Progenitor cell of endocrine pancreas (in vitro differentiated cells): ENCODE results near the gene PRR16. TPM values are rescaled to one million over a fixed set of nuclear protein-coding genes. Genes with fewer than 3 reads are reported as not detected.
"Not testable (repeated sequence)": the region's sequence is repeated elsewhere in the genome, so short reads cannot be mapped to it uniquely, and the experiment has no call there.

ENCODE experiments used
- DNase-seq: peaks from one replicate; pipeline ENCODE4 v3.0.0; 2021; ENCODE audit warnings: low spot score; ENCODE audit not compliant: unreplicated experiment
- H3K27ac Mint-ChIP-seq: 2 replicates; pipeline ENCODE4 v1.8.0; 2021; ENCODE audit warnings: mild to moderate bottlenecking, moderate library complexity, mixed read lengths
- H3K27me3 Mint-ChIP-seq: 2 replicates; pipeline ENCODE4 v1.8.0; 2021; ENCODE audit warnings: mixed read lengths
- H3K36me3 Mint-ChIP-seq: 2 replicates; pipeline ENCODE4 v1.8.0; 2022; ENCODE audit warnings: mixed read lengths; ENCODE audit not compliant: insufficient read depth
- H3K4me1 Mint-ChIP-seq: 2 replicates; pipeline ENCODE4 v1.8.0; 2021; ENCODE audit warnings: low read depth, mixed read lengths
- H3K4me3 Mint-ChIP-seq: 2 replicates; pipeline ENCODE4 v1.8.0; 2021; ENCODE audit warnings: low read depth, mild to moderate bottlenecking, moderate library complexity, mixed read lengths
- H3K9me3 Mint-ChIP-seq: 2 replicates; pipeline ENCODE4 v1.8.0; 2021; ENCODE audit warnings: low read depth, mixed read lengths
- total RNA-seq: library from RNA; stranded (reverse); gene quantifications from 2 replicates; pipeline ENCODE4 v1.2.1, GENCODE V29; 2021
- TF ChIP-seq, protein P1 (sequence below): fragments of 200-600 bp; sonication (generic); IDR thresholded peaks from one replicate; pipeline ENCODE4 v1.5.0; 2021; ENCODE audit warnings: antibody characterized with exemption, mild to moderate bottlenecking; ENCODE audit not compliant: unreplicated experiment

The PRR16 gene
- total RNA-seq, 1 donor from 2014 or later = not detected

GRCh38 chr5:120690621-120691407 is 226.7 kb downstream of the PRR16 start:
- H3K9me3 Mint-ChIP-seq = no peaks in the 10 kb centered on the region

DNA sequence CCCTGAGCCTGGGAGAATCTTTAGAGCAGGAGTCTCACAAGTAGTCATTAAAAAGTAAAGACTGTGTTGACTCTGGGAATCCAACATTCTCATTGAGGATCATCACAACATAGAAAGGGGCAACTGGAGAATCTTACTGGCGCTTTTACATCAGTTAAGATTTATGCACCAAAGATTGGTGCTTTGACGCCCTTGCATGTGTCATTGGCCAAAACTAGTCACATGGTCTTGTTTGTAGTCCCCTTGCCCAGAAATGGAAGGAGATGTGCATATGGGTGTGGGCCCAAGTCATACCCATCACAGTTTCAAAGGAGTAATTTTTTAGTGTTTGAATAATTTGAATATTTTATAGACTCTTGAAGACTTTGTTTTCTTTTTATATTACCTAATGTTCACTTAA is 228.2 kb downstream of the PRR16 start:
- DNase-seq = no peak
- TF ChIP-seq, protein P1, sequence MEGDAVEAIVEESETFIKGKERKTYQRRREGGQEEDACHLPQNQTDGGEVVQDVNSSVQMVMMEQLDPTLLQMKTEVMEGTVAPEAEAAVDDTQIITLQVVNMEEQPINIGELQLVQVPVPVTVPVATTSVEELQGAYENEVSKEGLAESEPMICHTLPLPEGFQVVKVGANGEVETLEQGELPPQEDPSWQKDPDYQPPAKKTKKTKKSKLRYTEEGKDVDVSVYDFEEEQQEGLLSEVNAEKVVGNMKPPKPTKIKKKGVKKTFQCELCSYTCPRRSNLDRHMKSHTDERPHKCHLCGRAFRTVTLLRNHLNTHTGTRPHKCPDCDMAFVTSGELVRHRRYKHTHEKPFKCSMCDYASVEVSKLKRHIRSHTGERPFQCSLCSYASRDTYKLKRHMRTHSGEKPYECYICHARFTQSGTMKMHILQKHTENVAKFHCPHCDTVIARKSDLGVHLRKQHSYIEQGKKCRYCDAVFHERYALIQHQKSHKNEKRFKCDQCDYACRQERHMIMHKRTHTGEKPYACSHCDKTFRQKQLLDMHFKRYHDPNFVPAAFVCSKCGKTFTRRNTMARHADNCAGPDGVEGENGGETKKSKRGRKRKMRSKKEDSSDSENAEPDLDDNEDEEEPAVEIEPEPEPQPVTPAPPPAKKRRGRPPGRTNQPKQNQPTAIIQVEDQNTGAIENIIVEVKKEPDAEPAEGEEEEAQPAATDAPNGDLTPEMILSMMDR = no peak
- no peak overlapping the region for H3K4me3 Mint-ChIP-seq
- H3K4me1 Mint-ChIP-seq = no peaks in the 10 kb centered on the region
- no peaks in the 10 kb centered on the region for H3K36me3 Mint-ChIP-seq
- no peak overlapping the region for H3K27ac Mint-ChIP-seq
- no peaks in the 10 kb centered on the region for H3K9me3 Mint-ChIP-seq
- peaks cover under 1% of the 10 kb centered on the region for H3K27me3 Mint-ChIP-seq

More at GRCh38 chr5:120690621-120691407, 226.7 kb downstream of the PRR16 start:
- DNase-seq = no peak
- no peaks in the 10 kb centered on the region for H3K4me1 Mint-ChIP-seq
- H3K27ac Mint-ChIP-seq = no peak overlapping the region
- no peaks in the 10 kb centered on the region for H3K27me3 Mint-ChIP-seq
- H3K36me3 Mint-ChIP-seq = no peaks in the 10 kb centered on the region
- no peak overlapping the region for H3K4me3 Mint-ChIP-seq
- TF ChIP-seq, protein P1 = no peak

DNA sequence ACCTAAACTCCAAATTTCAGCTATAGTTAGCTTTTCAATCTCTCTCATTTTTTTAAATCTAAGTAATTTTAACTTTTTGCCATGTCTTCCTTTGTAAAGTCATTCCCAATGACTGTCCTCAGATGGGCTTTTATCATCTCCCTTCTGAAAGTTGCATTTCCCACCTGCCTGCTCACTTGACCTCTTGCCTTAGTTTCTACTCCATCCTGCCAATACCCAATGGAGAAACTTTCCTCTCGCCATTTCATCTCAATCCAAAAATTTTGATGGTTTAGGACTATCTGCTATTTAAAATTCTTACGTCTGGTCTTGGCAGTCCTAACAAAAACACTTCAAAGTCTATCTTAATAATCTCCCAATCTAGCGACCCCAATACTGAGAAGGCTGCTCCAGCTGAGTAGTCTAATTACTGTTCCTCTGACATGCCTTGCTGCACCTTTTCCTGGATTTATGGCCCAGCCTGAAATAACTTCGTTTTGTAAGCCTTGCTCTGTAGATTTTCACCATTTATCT is 231.3 kb downstream of the PRR16 start:
- DNase-seq = no peak
- Mint-ChIP-seq H3K27ac (no peak overlapping the region), H3K4me1 (no peaks in the 10 kb centered on the region), H3K4me3 (no peak overlapping the region), H3K27me3 (peaks cover 24% of the 10 kb centered on the region), H3K9me3 (peaks cover 3% of the 10 kb centered on the region), H3K36me3 (no peaks in the 10 kb centered on the region)
- TF ChIP-seq, protein P1 = no peak

DNA sequence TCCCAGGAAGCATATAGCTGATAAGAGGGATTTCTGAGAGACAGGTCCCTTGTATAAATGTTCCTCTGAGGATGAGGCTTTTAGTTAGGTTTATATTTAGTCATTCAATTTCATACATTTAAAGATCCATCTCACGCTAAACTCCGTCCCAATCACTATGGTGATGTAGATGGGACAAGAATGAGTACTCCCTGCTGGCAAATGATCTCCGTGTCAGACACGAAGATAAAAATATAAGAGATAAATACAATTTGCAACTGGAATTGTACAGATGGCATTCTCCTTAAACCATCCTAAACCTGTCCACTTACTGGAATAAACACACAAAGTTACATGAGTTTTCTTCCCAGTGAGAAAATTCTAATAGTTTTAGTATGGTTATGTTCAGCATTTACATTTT is 233.0 kb downstream of the PRR16 start:
- TF ChIP-seq, protein P1 = no peak
- H3K36me3 Mint-ChIP-seq = no peaks in the 10 kb centered on the region
- H3K27me3 Mint-ChIP-seq = peaks cover 40% of the 10 kb centered on the region
- H3K4me3 Mint-ChIP-seq = no peak overlapping the region
- no peak overlapping the region for H3K27ac Mint-ChIP-seq
- no peaks in the 10 kb centered on the region for H3K4me1 Mint-ChIP-seq
- H3K9me3 Mint-ChIP-seq = peaks cover 3% of the 10 kb centered on the region
- no peak for DNase-seq

GRCh38 chr5:120697670-120698327 is 233.7 kb downstream of the PRR16 start:
- H3K4me3 Mint-ChIP-seq, DNase-seq, H3K27ac Mint-ChIP-seq, H3K4me1 Mint-ChIP-seq, H3K9me3 Mint-ChIP-seq, H3K36me3 Mint-ChIP-seq: not testable (repeated sequence)
- H3K27me3 Mint-ChIP-seq = peaks cover 46% of the 10 kb centered on the region

GRCh38 chr5:120700653-120701052 is 236.6 kb downstream of the PRR16 start:
- H3K27me3 Mint-ChIP-seq = peaks cover 61% of the 10 kb centered on the region
- not testable (repeated sequence) for H3K9me3 Mint-ChIP-seq, H3K4me1 Mint-ChIP-seq, H3K4me3 Mint-ChIP-seq, DNase-seq, H3K36me3 Mint-ChIP-seq, H3K27ac Mint-ChIP-seq

DNA sequence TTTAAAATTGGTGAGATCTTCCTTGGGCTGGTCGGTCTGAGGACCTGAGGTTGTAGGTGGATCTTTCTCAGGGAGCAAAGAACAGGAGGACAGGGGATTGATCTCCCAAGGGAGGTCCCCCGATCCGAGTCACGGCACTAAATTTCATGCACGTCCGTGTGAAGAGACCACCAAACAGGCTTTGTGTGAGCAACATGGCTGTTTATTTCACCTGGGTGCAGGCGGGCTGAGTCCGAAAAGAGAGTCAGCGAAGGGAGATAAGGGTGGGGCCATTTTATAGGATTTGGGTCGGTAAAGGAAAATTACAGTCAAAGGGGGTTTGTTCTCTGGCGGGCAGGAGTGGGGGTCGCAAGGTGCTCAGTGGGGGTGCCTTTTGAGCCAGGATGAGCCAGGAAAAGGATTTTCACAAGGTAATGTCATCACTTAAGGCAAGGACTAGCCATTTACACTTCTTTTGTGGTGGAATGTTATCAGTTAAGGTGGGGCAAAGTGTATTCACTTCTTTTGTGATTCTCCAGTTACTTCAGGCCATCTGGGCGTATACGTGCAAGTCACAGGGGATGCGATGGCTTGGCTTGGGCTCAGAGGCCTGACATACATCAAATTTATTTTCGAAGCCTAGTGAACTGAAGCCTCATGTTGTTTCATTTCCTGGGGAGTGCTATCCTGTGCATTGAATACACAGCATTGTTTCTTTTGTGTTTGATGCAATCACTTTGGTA is 238.9 kb downstream of the PRR16 start:
- not testable (repeated sequence) for H3K36me3 Mint-ChIP-seq, DNase-seq, H3K27ac Mint-ChIP-seq, H3K9me3 Mint-ChIP-seq
- Mint-ChIP-seq H3K4me3 (peak overlapping the region; percentile 52), H3K4me1 (peaks cover 18% of the 10 kb centered on the region), H3K27me3 (peaks cover 58% of the 10 kb centered on the region)
